GM21786 (cell line): ENCODE results near the gene APOB.

Source experiments
- ATAC-seq: cut with Tn5 transposase; IDR thresholded peaks from one replicate; pipeline ENCODE4 v1.9.1; 2021; ENCODE audit not compliant: unreplicated experiment

APOB gene

GRCh38 chr2:21043744-21044532 is at the start of gene APOB:
Gene APOB (minus strand): TSS chr2:21044073. CDS start chr2:21043945, 128 bp downstream.
- ATAC-seq, result no peak

GRCh38 chr2:21092308-21092869 is 48.5 kb upstream of the APOB start:
- ATAC-seq, result no peak

- no peak for ATAC-seq
These were observed 40.5 kb upstream of the APOB start for GRCh38 chr2:21084401-21084800.

DNA sequence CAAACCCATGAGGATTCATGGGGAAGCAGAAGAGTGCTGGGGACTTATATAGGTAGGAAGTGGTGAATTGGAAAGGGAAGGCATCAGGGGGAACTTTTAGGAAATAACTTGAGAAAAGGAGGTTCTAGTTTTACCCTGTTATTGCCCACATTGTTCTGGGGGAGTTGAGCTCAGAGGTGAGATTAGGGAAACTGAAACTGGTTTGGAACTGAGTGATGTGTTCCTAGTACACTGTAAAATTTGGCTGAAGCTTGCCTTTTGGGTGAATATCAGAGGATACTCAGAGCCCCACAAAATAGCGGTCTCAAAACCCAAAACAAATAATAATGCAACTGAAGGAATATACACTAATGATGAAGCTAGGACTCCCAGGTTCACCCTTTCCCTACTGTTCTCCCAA is 39.6 kb upstream of the APOB start:
- no peak for ATAC-seq

DNA sequence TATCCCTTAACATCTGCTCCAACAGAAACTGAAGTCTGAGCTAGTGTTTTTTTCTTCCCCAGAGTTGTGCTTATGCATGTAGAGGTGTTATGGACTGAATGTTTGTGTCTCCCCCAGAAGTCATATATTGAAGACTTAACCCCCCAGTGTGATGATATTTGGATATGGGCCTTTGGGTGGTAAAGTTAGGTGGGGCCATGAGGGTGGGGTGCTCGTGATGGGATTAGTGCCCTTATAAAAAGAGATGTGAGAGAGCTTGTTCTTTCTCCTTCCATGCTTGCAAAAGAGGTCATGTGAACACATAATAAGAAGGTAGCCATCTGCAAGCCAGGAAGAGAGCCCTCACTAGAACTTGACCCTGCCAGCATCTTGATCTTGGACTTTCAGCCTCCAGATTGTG is 34.4 kb upstream of the APOB start:
- no peak for ATAC-seq

DNA sequence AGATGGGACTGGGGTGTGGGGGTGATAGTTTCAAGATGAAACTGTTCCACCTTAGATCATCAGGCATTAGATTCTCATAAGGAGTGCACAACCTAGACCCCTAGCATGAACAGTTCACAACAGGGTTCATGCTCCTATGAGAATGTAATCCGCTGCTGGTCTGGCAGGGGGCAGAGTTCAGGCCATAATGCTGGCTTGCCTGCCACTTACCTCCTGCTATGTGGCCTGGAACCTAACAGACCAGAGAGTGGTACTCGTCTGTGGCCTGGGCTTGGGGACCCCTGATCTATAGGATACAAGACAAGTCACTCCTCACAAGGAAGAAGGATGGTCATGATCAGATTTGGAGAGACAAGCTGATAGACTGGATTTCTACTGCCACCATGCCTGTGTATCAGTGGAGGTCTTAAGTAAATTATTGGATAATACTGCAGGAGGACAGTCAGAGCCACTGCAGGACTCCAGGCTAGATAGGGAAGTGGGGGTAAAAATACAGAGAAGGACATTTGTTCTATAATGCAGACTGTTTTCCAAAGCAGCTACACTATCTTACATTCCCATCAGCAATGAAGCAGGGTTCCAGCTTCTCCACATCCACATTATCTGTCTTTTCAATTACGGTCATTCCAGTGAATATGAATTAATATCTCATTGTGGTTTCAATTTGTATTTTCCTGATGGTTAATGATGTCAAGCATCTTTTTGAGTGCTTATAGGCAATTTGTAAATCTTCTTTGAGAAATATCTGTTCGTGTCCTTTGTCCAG is 28.8 kb upstream of the APOB start:
- no peak for ATAC-seq

- ATAC-seq, result no peak
These were observed 26.7 kb upstream of the APOB start for GRCh38 chr2:21070341-21071257.

- ATAC-seq, result no peak
These were observed 26.0 kb upstream of the APOB start for GRCh38 chr2:21069746-21070340.

DNA sequence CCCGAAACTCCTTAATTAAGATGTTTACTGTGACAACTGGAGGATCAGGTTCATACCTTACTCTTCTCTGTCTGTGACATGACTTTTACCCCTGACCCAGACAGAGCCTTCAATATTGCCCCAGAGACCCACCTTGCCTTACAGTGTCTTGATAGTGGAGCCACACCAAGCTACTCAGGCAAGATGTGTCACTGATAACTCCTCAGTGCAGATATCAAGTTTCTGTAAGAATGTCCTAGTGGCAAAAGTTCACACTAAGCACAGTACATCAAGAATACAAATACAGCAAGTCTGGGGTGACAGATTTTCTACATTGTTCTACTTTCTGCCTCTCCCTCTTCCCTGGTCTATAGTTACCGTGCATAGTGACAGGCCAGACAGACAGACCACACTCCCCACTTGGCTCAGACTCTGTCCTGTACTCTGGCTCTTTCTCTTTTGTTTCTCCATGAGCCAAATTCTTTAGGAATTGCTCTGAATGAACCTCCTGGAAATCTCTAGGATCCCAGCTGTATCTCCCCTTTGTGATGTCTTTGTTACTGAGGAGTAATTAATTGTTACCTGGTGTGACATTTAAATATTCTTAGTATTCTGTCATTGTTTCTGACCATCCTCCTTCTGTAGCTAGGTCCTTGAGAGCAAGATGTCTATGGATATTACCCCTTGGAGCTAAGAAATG is 24.1 kb upstream of the APOB start:
- no peak for ATAC-seq

DNA sequence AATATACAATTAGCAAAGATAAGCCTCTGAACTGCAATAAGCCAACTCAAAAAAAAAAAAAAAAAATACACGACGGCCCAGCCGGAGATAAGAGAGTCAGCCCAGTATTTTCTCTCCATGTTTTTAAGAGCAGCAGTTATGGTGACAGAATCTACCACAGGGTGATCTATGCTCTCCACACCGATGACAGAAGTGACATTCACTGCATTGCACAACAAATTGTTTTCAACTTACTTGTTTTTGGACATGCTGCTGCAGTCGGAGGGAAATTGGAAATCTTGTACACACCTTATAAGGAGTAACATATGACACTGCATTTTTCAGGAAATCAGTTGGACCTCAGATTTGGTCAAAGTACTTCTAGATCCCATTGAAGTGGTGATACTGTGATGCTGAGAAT is 23.3 kb upstream of the APOB start:
- ATAC-seq, result no peak

DNA sequence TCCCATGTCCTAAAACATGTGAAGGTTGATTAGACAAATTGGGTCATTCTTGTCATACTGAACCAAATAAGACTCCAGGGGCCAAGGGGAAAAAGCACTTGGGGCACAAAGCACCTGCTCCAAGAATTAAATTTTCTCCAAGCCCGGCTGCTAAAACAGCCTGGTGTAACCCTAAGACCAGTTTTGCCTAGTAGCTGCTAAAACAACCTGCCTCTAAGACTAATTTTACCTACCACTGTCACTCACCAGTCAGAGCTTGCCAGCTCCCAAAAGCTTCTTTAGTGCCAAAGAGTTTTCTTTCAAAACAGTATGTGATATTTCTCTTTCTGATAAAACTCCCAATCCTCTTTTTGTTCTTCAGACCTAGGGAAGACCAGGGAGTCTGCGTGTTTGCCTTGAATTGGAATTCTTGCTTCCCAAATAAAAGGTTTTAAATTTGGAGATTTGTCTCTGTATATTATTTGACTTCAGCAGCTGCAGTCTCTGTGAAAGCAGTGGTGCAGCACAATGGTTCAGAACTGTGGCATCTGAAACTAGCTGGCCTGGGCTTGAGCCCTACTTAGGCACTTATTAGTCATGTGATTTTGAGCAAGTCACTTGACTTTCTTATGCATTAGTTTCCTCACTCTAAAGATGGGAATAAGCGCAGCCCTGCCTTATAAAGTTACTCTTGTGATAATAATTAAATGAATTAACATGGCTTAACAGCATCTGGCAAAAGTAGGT is 16.2 kb upstream of the APOB start:
- no peak for ATAC-seq

DNA sequence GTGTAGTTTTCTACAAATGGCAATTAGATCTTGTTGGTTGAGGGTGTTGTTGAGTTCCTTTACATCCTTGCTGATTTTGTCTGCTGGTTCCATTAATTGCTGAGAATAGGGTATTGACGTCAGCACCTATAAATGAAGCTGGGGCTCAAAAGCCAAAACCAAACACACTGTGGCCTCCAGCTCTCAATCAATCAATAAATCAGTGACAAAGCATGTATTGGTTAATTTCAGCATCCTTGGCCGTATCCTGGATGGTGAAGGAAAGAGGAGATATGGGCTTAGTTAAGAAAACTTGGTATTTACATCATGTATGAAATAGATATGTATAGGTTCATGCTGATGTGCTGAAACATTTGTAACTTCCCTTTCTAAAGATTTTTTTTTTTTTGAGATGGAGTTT is 13.2 kb upstream of the APOB start:
- ATAC-seq, result no peak

- ATAC-seq, result no peak
These were observed 12.3 kb upstream of the APOB start for GRCh38 chr2:21055879-21056790.

GRCh38 chr2:21055451-21055850 is 11.6 kb upstream of the APOB start:
- ATAC-seq, result no peak

- ATAC-seq, result no peak
These were observed 10.1 kb upstream of the APOB start for GRCh38 chr2:21054011-21054410.

DNA sequence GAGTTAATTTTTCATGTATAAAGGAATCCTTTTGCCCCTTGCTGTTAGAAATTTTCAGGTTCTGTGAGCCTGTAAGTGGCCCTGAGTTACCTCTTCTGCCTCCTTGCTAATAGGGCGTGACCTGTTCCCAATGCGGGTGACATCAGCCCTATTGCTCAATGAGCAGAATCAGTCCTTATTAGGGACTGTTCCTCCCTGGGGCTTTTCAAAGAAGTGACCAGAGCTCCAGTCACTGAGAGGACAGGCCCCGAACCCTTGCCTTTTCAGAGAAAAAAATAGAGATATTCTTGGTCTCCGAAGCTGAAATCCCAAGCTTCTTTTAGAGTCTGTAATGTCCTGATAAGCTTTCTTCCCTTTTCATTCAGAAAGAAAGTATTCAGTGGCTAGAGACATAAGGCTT is 8.2 kb upstream of the APOB start:
- no peak for ATAC-seq

GRCh38 chr2:21050164-21050563 is 6.3 kb upstream of the APOB start:
- no peak for ATAC-seq
